OCI-LY1 (cell line): Measurements from ENCODE around the gene BMP7.
A peak's percentile ranks its signal among the peaks of the same experiment; 100 is the strongest.

Source experiments
- H2AFZ ChIP-seq: fragments of 200-600 bp; sonication (generic), shearing (Covaris generic); 2 replicates; pipeline ENCODE4 v1.6.0; 2014; ENCODE audit warnings: antibody characterized with exemption, mild to moderate bottlenecking, low read length
- H3F3A ChIP-seq: fragments of 200-600 bp; sonication (generic), shearing (Covaris generic); 2 replicates; pipeline ENCODE4 v1.6.0; 2014; ENCODE audit warnings: mild to moderate bottlenecking, antibody characterized with exemption, low read length, moderate library complexity; ENCODE audit not compliant: insufficient read depth
- H3K27ac ChIP-seq: fragments of 200-600 bp; sonication (generic); 2 replicates; pipeline ENCODE4 v1.5.1; 2014; ENCODE audit warnings: low read length, mixed run types, mild to moderate bottlenecking, low read depth; ENCODE audit not compliant: poor library complexity, severe bottlenecking
- H3K27me3 ChIP-seq: fragments of 200-600 bp; sonication (generic); 2 replicates; pipeline ENCODE4 v1.6.0; 2014; ENCODE audit warnings: antibody characterized with exemption, mild to moderate bottlenecking, low read length, moderate library complexity; ENCODE audit not compliant: insufficient read depth
- H3K36me3 ChIP-seq: fragments of 200-600 bp; sonication (generic); 2 replicates; pipeline ENCODE4 v1.6.1; 2014; ENCODE audit warnings: mild to moderate bottlenecking, antibody characterized with exemption, low read length, moderate library complexity, mixed read lengths; ENCODE audit not compliant: insufficient read depth
- H3K4me1 ChIP-seq: fragments of 200-600 bp; sonication (generic); 2 replicates; pipeline ENCODE4 v1.5.1; 2014; ENCODE audit warnings: mild to moderate bottlenecking, low read length, moderate library complexity; ENCODE audit not compliant: insufficient read depth, severe bottlenecking
- H3K4me2 ChIP-seq: fragments of 200-600 bp; sonication (generic), shearing (Covaris generic); 2 replicates; pipeline ENCODE4 v1.6.1; 2014; ENCODE audit warnings: low read length
- H3K4me3 ChIP-seq: fragments of 200-600 bp; sonication (generic); 2 replicates; pipeline ENCODE4 v1.5.1; 2014; ENCODE audit warnings: low read length, low read depth, mild to moderate bottlenecking, mixed read lengths; ENCODE audit not compliant: poor library complexity, severe bottlenecking
- H3K79me2 ChIP-seq: fragments of 200-600 bp; shearing (Covaris generic); 2 replicates; pipeline ENCODE4 v1.6.1; 2016; ENCODE audit warnings: mixed run types, low read length, mixed read lengths; ENCODE audit not compliant: insufficient read depth
- H3K9ac ChIP-seq: fragments of 200-600 bp; sonication (generic), shearing (Covaris generic); 2 replicates; pipeline ENCODE4 v1.6.1; 2014; ENCODE audit warnings: mild to moderate bottlenecking, low read length, mixed read lengths
- H3K9me2 ChIP-seq: fragments of 200-600 bp; sonication (generic), shearing (Covaris generic); 2 replicates; pipeline ENCODE4 v1.6.1; 2014; ENCODE audit warnings: low read depth, mild to moderate bottlenecking, low read length, mixed read lengths
- H3K9me3 ChIP-seq: fragments of 200-600 bp; shearing (Covaris generic); 2 replicates; pipeline ENCODE4 v1.6.1; 2014; ENCODE audit warnings: low read length, mixed read lengths
- H4K20me1 ChIP-seq: fragments of 200-600 bp; sonication (generic), shearing (Covaris generic); 2 replicates; pipeline ENCODE4 v1.6.0; 2016; ENCODE audit warnings: mild to moderate bottlenecking, low read length; ENCODE audit not compliant: insufficient read depth
- CTCF ChIP-seq: fragments of 200-600 bp; sonication (generic), shearing (Covaris generic); IDR thresholded peaks from 2 replicates; pipeline ENCODE4 v1.5.1; 2017; ENCODE audit warnings: mild to moderate bottlenecking, antibody characterized with exemption, low read length, moderate library complexity, mixed read lengths
- EZH2 ChIP-seq: fragments of 200-600 bp; sonication (generic), shearing (Covaris generic); IDR thresholded peaks from 2 replicates; pipeline ENCODE4 v1.8.0; 2017; ENCODE audit warnings: borderline replicate concordance, mixed run types, mild to moderate bottlenecking, antibody characterized with exemption, low read length, moderate library complexity, mixed read lengths

Gene BMP7

GRCh38 chr20:57291694-57292093, 25.3 kb upstream of the BMP7 start:
- Histone ChIP-seq H3K27me3 (no peaks in the 10 kb centered on the region), H3K27ac (peak overlapping the region; percentile 99), H3K9me2 (no peaks in the 10 kb centered on the region)

GRCh38 chr20:57291003-57291402, 24.6 kb upstream of the BMP7 start:
- no peaks in the 10 kb centered on the region for H3K27me3 ChIP-seq
- H3K4me1 ChIP-seq, result peaks cover 99% of the 10 kb centered on the region
- H4K20me1 ChIP-seq, result no peaks in the 10 kb centered on the region
- H3K4me2 ChIP-seq, result peak overlapping the region; percentile 64; the same call in 1 of the 2 replicates
- H3K36me3 ChIP-seq, result no peaks in the 10 kb centered on the region
- H3K4me3 ChIP-seq, result no peak overlapping the region
- H3K27ac ChIP-seq, result peak overlapping the region; percentile 99
- H3K9me2 ChIP-seq, result no peaks in the 10 kb centered on the region
- no peaks in the 10 kb centered on the region for H3F3A ChIP-seq
- no peaks in the 10 kb centered on the region for H3K79me2 ChIP-seq
- no peaks in the 10 kb centered on the region for H3K9me3 ChIP-seq
- peak overlapping the region; percentile 63; the same call in 1 of the 2 replicates for H3K9ac ChIP-seq
- TF ChIP-seq EZH2, result no peak
- peak; percentile 50 for TF ChIP-seq CTCF
- no peak overlapping the region for H2AFZ ChIP-seq

More at GRCh38 chr20:57291694-57292093, 25.3 kb upstream of the BMP7 start:
- Histone ChIP-seq H3K36me3 (no peaks in the 10 kb centered on the region), H3K4me1 (peaks cover 97% of the 10 kb centered on the region), H4K20me1 (no peaks in the 10 kb centered on the region), H3K4me3 (no peak overlapping the region), H2AFZ (no peak overlapping the region), H3K9ac (peak overlapping the region; percentile 18; the same call in 1 of the 2 replicates), H3K79me2 (no peaks in the 10 kb centered on the region), H3K9me3 (no peaks in the 10 kb centered on the region), H3F3A (no peaks in the 10 kb centered on the region), H3K4me2 (no peak overlapping the region)
- TF ChIP-seq EZH2 (no peak), CTCF (no peak)

- Histone ChIP-seq H3K79me2 (no peaks in the 10 kb centered on the region), H3K27me3 (no peaks in the 10 kb centered on the region), H3F3A (no peaks in the 10 kb centered on the region), H3K9me2 (no peaks in the 10 kb centered on the region), H2AFZ (no peak overlapping the region), H3K27ac (peak overlapping the region; percentile 99), H3K9ac (peak overlapping the region; percentile 63), H3K9me3 (no peaks in the 10 kb centered on the region), H3K4me1 (peaks cover 100% of the 10 kb centered on the region), H3K4me2 (peak overlapping the region; percentile 64), H4K20me1 (no peaks in the 10 kb centered on the region), H3K4me3 (peak overlapping the region; percentile 40), H3K36me3 (no peaks in the 10 kb centered on the region)
- no peak for TF ChIP-seq EZH2
- no peak for TF ChIP-seq CTCF
Measured at GRCh38 chr20:57290178-57290484, 23.7 kb upstream of the BMP7 start.
